Activated CD4-positive, alpha-beta T cell treated with anti-CD3 and anti-CD28 coated beads, Interleukin-2, amount 50 U/mL, for 48 hours (primary cell): Measurements from ENCODE around the gene NCAN.
"Not testable (repeated sequence)": the region's sequence is repeated elsewhere in the genome, so short reads cannot be mapped to it uniquely, and the experiment has no call there.

Experiments
- DNase-seq, 2 experiments: peaks; one replicate each; pipeline ENCODE4 v3.0.0-alpha.2; 2020

NCAN gene

DNA sequence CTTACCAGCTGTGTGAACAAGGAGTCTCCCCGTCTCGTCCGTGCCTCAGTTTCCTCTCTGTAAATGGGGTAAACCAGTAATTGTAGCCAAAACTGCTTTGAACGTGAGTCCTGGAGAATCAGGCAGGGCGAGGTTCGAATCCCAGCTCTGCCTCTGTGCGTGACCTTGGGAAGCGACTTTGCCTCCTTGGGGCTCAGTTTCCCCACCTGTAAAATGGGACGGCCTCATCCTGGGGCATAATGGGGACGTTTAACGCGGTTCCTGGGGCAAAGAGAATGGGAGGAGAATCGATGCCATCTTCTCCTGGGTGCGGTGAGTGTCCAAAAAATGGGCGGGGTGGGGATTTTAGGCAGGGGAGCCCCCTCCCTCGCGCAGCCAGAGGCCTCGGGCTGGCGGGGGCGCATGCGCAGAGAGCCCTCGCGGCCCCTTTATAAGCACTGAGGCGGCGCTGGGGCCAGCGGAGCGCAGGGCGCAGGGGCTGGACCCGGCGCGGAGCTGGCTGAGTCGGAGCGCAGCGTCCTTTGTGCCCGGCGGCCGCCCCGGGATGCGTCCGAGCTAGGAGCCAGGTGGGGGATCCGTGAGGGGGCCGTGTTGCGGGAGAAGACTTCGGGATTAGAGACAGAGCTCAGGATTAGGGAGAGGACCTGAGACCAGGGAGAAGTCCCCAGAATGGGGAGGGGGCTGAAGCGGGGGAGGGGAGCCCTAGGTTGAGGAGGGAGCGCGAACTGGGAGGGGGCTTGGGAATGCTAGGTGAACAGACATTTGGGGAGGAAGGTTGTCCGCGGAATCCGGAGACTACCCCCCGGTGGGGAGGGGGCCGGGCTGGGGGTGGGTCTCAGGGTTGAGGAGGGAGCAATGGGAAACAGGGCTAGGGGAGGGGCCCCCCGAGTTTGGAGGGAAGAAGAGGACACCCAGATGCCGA, at the start of gene NCAN:
NCAN (plus strand) TSS at position 460 of the 922 bp plus-strand sequence. CDS start 4,996 bp downstream, outside the sequence.
- no peak for DNase-seq

DNA sequence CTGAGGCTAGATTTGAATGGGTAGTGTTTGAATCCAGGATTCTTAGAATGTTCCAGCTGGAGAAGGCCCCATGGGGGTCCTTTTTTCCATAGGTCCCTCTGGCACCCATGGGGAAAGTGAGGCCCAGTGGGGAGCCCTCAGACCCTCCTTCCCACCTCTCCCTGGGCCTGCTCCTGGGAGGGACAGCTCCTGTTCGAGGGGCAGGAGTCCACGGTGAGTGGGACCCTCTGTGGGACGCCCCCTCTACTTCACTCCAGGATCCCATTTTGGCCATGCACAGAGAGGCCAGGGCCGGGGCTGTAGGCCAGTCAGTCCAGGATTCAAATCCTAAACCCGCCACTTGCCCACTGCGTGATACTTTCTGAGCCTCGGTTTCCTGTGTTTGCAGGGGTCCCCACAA, 49.3 kb upstream of the NCAN start:
- no peak for DNase-seq

DNA sequence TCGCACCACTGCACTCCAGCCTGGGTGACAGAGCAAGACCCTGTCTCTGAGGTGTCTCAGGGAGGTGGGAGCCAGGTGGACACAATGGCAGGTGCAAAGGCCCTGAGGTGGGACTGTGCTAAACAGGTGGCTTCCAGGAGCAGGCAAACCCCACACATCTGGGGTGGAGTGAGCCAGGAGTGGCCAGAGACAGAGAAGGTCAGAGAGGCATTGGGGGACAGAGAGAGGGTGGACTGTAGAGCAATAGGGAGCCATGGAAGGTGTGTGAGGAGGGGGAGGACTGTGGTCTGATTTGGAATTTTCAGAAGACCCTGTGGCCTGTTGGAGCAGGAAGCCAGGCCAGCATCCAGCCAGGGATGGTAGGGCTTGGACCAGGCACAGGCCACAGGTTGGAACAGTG, 46.4 kb upstream of the NCAN start:
- DNase-seq: no peak

DNA sequence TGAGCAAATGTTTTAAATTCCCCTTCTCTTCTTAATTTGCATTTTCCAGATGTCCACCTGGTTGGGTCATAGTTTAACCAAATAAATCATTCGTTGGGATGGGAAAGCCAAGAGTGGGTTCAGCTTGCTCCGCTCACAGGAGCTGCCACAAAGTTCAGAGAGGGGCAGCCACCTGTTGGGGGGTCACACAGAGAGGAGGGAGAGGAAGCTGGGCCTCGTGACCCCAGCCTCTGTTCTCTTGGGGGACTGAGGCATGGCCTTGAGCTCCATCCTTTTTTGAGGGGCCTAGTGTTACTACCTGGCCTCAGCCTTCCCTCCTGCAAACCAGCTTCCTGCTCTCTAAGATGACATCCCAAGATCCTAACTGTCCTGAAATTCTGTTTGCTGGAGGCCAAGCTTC, 44.1 kb upstream of the NCAN start:
- no peak for DNase-seq

DNA sequence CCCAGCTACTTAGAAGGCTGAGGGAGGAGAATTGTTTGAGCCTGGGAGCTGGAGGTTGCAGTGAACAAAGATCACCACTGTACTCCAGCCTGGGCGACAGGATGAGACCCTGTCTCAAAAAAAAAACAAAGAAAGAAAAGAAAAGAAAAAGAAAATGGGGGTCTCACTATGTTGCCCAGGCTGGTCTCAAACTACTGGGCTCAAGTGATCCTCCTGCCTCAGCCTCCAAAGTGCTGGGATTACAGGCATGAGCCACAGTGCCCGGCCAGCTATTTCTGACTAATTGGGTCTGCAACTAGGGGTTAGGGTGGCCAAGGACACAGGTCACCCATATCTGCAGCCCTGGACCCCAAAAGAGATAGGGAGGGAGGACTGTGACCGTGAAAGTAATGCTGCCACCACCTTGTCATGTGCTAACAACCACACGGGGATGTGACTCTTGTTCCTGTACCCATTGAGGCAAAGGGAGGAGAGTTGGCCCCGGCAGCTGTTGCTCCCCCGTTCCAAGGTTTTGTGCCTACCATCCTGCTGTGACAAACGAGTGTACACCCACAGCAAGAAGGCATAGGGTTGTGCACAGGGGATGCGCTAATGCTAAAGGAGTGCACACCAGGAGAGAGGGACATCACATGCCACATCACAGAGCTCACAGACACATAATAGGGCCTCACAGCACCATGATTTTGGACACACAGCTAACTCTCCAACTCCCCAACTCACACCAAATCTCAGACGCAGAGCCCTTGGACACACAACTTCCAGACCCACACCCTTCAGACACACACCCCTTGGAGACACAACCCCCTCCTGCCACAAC, 42.3 kb upstream of the NCAN start:
- no peak for DNase-seq

DNA sequence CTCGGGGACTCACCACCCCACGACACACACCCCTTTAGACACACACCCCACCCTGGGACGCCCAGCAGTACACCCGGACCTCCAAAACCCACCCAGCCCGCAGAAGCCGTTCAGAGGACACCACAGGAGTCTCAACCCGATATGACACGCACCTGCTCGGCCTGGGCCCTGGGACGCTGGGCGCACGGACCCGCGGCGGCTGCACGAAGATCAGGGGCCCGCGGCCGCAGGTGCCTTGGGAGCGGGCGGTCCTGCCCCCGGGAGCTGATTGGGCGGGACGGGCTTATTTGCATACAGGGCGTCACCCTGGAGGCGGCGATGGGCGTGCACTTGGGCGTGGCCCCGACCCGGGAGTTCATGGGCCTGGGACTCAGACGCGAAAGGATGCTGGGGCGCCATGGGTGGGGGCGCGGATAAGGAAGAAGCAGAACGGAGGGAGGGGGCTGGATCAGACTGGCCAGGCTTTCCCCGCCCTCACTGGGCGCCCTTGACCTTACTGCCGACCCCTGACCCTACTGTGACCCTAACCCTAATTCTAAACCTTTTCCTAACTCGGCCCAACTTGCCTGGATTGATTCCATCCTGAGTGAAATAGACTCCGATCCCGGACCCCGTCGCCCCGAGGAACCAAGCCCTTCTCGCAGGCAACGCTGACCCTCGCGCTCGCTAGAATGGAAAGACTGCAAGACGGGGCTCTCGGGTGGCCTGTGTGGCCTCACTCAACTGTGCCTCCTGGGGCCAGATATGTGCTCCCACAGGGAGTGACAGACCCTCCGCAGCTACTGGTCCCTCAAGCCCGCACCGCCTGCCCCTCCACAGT, 41.5 kb upstream of the NCAN start, which contains the start of gene MEF2B:
MEF2B (minus strand) TSS at position 211 of the 820 bp plus-strand sequence. CDS start 19,528 bp downstream, outside the sequence.
- DNase-seq: peak; percentile 76 to 82

DNA sequence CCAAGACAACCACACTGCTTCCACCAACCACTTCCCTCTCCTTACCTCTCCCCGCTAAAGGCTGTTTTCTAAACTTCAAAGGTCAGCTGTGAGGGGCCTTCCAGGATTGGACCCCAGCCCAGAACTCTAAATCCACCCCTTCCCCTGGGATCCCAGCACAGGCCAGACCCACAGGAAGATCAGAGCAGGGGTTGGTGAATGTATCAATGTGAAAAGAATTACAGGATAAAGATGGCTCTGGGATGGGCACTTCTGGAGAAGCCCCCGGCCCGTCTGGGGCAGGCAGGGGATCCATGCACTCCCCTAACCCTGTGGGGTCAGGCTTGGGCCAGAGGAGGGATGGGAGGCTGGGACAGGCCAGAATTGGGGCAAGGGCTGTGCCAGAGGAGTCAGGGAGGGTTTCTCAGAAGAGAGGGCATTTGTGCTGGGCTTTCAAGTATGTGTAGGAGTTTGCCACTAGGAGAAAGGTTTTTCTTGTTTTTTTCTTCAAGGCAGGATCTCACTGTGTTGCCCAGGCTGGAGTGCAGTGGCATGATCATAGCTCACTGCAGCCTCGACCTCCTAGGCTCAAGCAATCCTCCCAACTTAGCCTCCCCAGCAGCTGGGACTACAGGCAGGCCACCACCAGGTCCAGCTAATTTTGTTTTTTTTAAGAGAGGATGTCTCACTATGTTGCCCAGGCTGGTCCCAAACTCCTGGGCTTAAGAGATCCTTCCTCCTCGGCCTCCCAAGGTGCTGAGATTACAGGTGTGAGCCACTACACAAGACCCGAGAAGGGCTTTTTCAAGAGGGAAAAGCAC, 40.7 kb upstream of the NCAN start:
- DNase-seq: no peak

DNA sequence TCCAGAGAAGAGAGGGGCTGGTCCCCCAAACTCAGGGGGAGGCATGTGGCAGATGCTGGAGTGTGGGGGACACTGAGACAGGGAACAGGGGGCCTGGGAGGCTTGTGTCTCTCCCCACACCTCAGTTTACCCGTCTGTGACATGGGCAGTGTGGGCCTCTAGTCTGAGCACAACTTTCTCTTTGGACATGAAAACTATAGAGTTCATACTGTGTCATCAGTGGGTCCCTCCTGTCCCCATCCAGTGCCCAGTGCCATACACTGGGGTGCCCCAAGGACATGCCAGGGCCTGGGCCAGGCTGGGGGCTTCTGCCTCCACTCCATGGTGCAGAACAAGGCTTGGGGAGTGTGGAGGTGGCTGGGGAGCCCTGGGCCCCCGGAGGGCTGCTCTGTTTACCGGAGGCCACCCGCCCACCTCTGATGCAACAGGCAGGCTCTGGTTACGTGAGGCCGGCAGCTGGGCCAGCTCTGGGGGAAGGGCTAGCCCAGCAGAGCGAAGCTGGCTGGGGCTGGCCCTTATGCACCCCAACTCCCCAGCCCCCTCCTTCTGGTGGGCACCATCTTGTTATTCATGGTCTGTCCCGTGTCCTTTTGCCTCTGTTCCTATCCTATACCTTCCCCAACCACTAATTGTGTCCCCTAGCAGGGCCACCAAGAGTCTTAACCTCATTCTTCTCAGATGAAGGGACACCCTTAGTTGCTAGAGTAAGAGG, 39.8 kb upstream of the NCAN start:
- no peak for DNase-seq

DNA sequence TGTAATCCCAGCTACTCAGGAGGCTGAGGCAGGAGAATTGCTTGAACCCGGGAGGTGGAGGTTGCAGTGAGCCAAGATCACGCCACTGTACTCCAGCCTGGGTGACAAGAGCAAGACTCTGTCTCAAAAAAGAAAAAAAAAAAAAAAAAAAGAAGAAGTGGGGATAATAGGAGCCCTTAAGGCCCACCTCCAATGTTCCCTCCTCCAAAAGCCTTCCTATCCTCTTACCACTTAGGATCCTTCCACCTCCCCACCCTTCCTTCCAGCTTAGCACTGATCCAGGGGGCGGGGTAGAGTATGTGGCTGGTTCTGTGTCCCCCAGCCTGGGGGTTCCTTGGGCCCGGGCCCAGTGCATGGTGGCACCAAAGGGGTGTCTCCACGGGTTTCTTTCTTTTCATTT, 38.5 kb upstream of the NCAN start:
- DNase-seq: not testable (repeated sequence)

DNA sequence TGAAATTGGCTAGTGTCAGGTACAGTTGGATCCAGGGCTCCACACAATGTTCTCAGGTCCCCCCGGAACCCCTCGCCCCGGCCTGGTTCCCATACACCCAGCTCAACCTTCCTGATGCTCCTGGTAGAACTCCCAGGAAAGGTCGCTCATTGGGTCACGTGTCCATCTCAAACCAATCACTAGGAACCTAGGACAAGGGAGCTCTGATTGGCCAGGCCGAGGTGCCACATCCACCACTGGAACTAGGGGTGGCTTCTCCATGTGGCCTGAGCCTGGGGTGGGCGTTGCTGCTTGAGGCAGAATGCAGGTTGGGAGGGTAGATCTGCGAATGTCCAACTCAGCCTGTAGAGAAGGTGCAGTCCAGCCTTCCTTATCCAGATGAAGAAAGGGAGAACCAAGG, 34.8 kb upstream of the NCAN start:
- DNase-seq: no peak

DNA sequence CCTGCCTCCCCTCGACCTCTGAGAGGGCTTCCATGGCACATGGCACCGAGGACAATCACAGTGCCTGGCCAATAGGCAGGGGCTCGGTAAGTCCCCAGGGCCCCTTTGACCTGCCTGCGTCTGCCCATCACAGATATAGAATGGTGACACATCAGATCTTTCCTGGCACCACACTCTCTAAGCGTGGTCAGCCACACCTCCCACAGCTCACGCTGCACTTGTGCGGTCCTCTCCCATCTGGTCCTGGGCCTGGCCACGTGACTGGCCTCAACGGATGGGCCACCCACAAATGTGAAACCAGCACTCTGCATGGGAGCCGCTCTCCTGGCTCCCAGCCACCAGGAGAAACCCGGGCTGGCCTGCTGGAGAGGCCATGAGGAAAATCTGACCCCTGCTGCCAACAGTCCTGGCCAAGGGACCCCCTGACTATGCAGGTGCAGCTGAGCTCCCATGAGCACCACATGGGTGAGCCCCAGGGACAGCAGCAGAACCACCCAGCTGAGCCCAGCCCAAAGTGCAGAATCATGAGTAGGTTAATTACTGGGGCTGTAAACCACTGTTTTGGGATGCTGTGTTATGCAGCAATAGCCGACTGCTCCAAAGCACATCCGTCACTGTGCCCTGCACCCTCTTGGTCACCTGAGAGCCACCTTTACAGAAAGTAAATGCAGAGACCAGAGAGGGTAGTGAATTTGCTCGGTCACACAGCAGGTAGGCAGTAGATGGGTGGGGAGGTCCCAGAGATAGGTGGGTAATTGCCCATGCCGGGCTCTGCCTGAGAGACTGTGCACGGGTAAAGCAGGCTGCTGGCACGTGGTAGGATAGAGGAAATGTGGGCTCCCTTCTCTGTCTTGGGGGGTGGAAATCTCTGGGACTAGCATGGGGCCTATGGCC, 32.0 kb upstream of the NCAN start:
- no peak for DNase-seq

DNA sequence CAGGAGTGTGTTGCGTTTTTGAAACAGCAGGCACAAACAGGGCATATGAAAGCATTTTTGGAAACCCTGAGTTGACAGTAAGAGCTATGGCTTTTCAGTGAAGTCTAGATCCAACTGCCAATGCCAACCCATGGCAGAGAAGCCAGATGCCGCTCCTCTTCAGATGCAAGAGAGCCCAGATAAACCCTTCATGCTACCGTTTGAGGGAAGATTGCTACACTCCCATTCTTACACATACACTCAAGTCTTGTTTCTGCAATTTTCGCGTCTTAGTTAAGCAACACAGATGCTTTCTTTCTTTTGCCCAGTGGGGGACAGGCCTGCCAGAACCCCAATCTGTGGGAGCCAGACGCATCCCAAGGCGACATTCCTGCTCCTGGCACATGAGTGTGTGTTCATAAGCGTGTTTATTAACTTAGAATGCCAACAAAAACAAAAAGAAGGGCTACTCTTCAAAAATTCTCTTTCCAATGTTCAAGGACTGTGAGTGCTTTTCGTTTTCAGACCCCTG, 30.2 kb upstream of the NCAN start:
- DNase-seq: no peak

DNA sequence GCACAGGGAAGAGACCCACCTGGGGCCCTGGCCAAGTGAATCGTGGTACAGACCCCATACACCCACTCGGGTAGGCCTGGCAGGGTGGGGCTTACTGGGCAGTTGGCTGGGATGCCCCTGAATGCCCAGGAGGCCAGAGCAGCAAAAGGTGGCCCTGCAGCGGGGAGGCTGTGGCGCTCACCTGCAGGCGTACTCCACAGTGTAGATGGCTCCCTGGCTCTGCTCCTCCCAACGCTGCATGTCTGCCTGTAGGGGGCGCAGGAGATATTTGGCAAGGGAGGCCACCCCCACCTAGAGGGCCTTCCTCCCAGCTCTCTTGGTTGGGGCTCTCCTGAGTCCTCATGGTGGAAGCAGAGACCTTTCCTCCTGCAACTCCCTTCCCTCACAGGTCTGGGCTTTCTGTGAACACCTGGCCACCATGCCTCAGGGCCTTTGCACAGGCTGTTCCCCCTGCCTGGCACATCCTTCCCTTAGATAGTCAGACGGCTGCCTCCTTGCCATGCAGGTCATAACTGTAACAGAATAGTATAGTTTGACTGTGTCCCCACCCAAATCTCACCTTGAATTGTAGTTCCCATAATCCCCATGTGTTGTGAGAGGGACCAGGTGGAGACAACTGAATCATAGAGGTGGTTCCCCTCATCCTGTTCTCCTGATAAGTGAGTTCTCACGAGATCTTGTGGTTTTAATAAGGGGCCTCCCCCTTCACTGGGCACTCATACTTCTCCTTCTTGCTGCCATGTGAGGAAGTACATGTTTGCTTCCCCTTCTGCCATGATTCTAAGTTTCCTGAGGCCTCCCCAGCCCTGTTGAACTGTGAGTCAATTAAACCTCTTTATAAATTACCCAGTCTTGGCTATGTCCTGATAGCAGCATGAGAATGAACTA, 25.7 kb upstream of the NCAN start:
- peak; percentile 56 to 71 for DNase-seq

DNA sequence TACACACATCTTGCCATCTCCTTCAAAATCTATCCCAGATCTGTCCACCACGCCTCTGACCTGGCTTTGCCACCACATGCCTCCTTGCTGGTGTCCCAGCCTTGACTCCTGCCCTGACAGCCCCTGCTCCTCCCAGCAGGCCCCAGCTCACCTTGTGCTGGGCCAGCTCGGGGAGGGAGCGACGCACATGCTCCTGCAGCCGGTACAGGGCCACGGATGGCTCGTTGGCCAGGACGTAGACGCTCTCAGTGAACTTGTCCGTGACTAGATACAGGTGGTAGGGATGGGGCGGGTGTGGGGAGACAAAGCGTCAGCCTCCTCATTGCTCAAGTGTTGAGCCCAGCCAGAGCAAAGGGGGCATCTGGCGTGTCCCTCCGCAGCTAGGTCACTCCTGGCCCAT, 25.0 kb upstream of the NCAN start:
- no peak for DNase-seq

DNA sequence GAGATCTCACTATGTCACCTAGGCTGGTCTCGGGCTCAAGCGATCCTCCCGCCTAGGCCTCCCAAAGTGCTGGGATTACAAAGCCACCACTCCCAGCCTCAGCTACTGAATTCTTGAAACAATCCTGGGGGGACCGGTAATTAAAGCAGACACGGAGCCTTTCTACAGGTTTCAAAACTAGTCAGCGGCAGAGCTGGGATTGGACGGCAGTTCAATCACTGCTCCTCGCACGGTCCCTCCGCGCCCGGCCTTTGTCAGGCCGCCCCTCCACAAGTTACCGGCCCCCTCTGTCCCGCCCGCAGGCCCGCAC, 20.0 kb upstream of the NCAN start:
- DNase-seq: no peak

DNA sequence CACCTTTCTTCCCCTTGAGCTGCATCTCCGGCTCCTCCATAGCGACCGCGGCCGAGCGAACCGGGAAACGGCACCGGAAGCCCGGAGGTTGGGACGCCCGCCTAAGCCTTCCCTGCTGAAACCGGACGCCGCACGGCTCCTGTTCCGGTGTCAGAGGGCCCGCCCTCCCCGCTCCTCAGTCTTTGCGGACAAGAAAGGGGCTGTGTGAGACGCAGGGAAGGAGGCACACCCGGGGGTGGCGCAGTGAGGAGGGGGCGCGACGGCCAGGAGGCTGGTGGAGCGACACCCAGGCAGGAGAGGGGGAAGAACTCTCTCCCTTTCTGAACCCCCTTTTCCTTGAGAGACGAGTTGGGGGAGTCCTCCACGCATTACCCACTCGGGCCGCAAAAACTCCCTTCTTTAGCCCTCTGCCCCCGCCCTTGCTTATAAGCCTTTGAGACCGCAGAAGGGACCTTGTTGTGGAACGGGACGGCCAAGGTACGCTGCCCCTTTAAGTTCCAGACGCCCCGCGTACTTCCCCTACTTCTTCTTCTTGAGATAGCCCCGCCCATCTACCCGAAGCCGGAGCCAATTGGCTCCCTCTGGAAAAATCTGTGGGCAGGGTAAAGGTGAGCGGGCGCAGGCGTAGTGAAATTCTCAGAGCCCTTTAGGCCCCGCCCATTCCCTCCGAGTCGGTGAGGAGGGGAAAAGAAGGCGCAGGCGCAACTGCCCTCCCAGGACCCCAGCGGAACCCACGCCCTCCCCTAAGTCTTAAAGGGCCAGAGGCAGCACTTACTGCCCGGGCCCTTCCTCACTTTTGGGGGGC, 19.5 kb upstream of the NCAN start, which contains the start of the genes BORCS8 and RFXANK:
BORCS8 (minus strand) TSS at position 75 of the 805 bp plus-strand sequence; CDS start at position 40, 35 bp downstream.
RFXANK (plus strand) TSS at position 181 of the 805 bp plus-strand sequence. CDS start 1,689 bp downstream, outside the sequence.
- peak; percentile 99 for DNase-seq

DNA sequence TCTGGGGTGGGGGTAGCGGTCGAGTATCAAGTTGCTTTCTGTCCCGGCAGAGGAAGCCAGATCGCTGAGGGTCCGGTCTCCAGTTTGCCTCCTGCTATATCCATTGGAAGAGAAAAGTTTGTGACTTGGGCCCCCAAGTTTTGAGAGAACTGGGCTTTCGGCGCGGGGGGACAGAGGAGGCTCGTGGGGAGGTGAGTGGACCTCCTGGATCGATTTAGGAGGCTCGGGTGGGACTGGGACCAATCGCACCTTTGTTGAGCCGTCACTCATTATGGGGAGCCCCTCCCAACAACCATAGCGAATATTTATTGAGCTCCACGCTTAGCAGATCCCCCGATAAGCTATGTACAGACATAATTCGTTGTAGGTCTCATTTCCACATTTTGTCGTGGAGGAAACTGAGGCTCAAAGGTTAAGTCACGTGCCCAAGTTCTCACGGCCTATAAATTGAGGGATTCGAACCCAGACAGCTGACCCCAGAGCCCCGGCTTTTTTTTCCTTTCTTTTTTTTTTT, 18.8 kb upstream of the NCAN start:
- no peak for DNase-seq

DNA sequence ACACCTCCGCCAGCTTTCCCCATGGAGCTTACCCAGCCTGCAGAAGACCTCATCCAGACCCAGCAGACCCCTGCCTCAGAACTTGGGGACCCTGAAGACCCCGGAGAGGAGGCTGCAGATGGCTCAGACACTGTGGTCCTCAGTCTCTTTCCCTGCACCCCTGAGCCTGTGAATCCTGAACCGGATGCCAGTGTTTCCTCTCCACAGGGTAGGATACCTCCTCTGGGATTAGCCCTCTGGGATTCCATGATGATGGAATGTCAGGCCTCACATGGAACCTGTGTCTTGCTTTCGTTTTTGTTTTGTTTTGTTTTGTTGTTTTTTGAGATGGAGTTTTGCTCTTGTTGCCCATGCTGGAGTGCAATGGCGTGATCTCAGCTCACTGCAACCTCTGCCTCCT, 17.8 kb upstream of the NCAN start:
- DNase-seq: no peak
